ENCODE results near the gene CD244.
"Not testable (repeated sequence)": the region's sequence is repeated elsewhere in the genome, so short reads cannot be mapped to it uniquely, and the experiment has no call there.

The CD244 gene

DNA sequence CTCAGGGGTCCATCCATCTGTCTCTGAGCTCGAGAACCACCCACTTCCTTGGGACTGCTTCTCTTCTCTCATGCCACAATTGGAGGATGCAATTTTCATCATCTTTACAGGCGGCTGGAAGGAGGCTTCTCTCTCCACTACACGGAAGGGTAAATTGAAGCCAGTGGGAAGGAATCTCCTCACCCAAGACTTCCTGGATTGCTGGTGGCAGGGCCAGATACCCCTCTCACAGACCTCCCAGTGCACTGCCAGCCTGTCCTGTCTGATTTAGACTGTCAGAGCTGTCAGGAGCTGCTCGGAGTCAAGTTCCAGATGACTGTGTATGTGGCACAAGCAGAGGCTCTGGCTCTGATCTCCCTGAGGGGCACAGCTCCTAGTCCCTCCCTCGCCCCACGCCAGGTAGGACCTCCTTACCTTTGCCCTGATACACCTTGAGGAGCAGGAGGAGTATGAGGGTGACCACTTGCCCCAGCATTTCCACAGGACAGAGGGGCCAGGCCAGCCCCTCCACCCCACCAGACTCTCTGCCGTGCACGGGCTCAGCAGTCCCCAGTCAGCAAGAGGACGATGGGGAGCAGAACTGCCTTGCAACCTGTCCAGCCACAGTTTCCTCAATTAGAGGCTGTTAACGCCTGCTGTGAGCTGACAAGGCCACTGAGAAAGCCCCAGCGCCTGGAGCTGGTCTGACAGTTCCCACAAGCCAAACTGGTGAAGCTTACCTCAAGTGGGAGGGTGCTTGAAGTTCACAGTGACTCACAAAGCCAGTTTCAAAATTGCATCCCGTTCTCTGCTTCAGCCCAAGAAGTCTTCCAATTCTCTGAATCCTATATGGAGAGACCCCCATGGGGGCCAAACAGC is at the start of gene CD244:
Gene CD244, minus strand, starts transcription at position 685 of the 858 bp plus-strand sequence. Its CDS starts 210 bp downstream, at position 475.
- H3K4me3 ChIP-seq (ENCODE audit: low read depth, low read length) = no peak within 1 kb of the TSS
- no peak for DNase-seq (ENCODE audit: low read depth)

DNA sequence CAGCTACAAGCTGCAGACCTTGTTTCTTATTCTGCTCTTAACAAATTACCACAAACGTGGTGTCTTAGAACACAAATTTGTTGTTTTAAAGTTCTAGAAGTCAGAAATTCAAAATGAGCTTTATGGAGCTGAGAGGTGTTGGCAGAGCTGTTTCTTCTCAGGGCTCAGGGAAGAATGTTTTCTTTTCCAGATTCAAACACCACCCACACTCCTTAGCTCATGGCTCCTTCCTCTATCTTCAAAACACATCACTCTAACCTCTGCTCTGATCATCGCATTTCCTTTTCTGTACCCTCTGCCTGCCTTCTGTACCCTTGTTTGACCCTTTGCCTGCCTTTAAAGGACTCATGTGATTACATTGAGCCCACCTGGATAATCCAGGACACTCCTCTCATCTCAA is 49.2 kb upstream of the CD244 start:
- DNase-seq (ENCODE audit: low read depth) = no peak
- no peak overlapping the region for H3K4me3 ChIP-seq (ENCODE audit: low read depth, low read length)

- no peak overlapping the region for H3K4me3 ChIP-seq (ENCODE audit: low read depth, low read length)
- no peak for DNase-seq (ENCODE audit: low read depth)
Observed at GRCh38 chr1:160911441-160911840, 48.8 kb upstream of the CD244 start.

GRCh38 chr1:160910170-160910750 is 47.6 kb upstream of the CD244 start:
- DNase-seq (ENCODE audit: low read depth) = no peak
- no peak overlapping the region for H3K4me3 ChIP-seq (ENCODE audit: low read depth, low read length)

GRCh38 chr1:160907976-160908375 is 45.3 kb upstream of the CD244 start:
- no peak for DNase-seq (ENCODE audit: low read depth)
- no peak overlapping the region for H3K4me3 ChIP-seq (ENCODE audit: low read depth, low read length)

DNA sequence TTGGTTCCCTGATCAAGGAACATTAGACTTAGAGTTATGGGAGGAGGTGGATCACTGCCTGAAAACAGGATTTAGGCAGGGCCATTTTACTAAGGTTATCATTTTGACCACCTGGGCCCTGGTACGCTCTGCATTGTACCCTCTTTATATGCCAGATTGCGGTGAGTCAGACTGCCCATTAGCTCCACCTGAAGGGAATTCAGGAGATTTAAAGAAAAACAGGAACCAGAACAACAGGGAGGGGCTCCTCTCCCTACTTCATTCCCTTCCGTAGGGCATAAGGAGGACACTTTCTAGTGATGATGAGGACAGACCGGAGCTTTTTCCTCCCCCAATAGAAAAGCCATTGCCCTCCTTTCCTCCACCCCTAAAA is 42.9 kb upstream of the CD244 start:
- DNase-seq (ENCODE audit: low read depth) = no peak
- no peak overlapping the region for H3K4me3 ChIP-seq (ENCODE audit: low read depth, low read length)

- no peak for DNase-seq (ENCODE audit: low read depth)
- H3K4me3 ChIP-seq (ENCODE audit: low read depth, low read length) = no peak overlapping the region
Observed at GRCh38 chr1:160904783-160905616, 42.3 kb upstream of the CD244 start.

DNA sequence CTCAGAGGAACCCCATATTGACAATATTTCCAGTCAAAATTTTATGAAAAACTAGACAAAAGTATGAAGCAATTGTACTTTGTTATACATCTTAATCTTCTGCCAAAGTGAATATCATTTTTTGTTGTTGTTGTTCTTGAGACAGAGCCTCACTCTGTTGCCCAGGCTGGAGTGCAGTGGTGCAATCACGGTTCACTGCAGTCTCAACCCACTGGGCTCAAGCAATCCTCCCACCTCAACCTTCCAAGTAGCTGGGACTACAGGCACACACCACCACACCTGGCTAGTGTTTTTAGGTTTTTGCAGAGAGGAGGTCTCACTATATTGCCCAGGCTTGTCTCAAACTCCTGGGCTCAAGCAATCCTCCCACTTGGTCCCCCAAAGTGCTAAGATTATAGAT is 39.6 kb upstream of the CD244 start:
- not testable (repeated sequence) for DNase-seq (ENCODE audit: low read depth); H3K4me3 ChIP-seq (ENCODE audit: low read depth, low read length)

- no peak for DNase-seq (ENCODE audit: low read depth)
Observed at GRCh38 chr1:160901768-160902167, 39.1 kb upstream of the CD244 start.

GRCh38 chr1:160900683-160901082 is 38.0 kb upstream of the CD244 start:
- not testable (repeated sequence) for H3K4me3 ChIP-seq (ENCODE audit: low read depth, low read length); DNase-seq (ENCODE audit: low read depth)

More at GRCh38 chr1:160901768-160902167, 39.1 kb upstream of the CD244 start:
- H3K4me3 ChIP-seq (ENCODE audit: low read depth, low read length) = no peak overlapping the region

- H3K4me3 ChIP-seq (ENCODE audit: low read depth, low read length); DNase-seq (ENCODE audit: low read depth): not testable (repeated sequence)
Observed at GRCh38 chr1:160894368-160895135, 31.9 kb upstream of the CD244 start.

- H3K4me3 ChIP-seq (ENCODE audit: low read depth, low read length) = no peak overlapping the region
- no peak for DNase-seq (ENCODE audit: low read depth)
Observed at GRCh38 chr1:160891474-160891873, 28.8 kb upstream of the CD244 start.

DNA sequence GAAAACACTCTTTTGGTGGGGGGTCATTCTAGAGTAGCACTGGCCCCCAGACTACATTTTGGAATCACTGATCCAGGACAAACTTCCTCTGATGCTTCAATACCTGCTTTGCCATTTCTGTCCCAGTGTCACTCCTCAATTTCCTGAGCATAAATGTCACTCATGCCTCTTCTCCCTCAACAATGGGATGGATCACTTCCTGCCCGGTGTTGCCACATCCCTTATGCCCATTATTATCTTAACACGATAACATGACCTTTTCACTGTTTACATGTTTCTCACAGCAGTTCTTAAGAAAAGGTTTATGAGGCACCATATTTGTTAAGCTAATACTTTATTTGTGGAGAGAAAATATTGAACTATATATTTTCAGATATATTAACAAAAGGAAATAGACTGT is 26.2 kb upstream of the CD244 start:
- no peak for DNase-seq (ENCODE audit: low read depth)
- no peak overlapping the region for H3K4me3 ChIP-seq (ENCODE audit: low read depth, low read length)

GRCh38 chr1:160887071-160887470 is 24.4 kb upstream of the CD244 start:
- no peak for DNase-seq (ENCODE audit: low read depth)
- no peak overlapping the region for H3K4me3 ChIP-seq (ENCODE audit: low read depth, low read length)

DNA sequence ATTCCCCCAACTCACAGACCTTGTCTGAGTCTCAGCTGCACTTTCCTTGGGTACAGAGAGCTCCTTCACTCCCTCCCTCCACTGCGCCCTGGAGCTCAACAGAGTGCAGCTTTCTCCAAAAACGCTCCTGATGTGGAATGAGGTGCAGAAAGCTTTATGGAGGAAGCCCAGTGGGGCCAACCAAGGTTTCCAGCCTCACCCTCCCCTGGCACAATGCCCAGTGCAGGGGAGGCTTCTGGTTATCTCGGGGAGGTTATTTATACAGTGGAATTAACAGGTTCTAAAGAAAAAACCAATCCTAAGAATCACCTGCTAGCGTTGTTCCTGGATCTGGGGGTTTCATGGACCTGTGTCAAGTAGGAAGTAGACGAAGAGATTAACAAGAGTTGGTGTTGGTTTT is 22.4 kb upstream of the CD244 start, which contains the start of gene ITLN1:
Gene ITLN1, minus strand, starts transcription at position 139 of the 400 bp plus-strand sequence. CDS start 303 bp downstream, outside the sequence.
- H3K4me3 ChIP-seq (ENCODE audit: low read depth, low read length) = no peak within 1 kb of the TSS
- no peak for DNase-seq (ENCODE audit: low read depth)

GRCh38 chr1:160884579-160884978 is 21.9 kb upstream of the CD244 start:
- H3K4me3 ChIP-seq (ENCODE audit: low read depth, low read length) = no peak overlapping the region
- no peak for DNase-seq (ENCODE audit: low read depth)

GRCh38 chr1:160883581-160884513 is 21.2 kb upstream of the CD244 start:
- H3K4me3 ChIP-seq (ENCODE audit: low read depth, low read length) = no peak overlapping the region
- DNase-seq (ENCODE audit: low read depth) = no peak

DNA sequence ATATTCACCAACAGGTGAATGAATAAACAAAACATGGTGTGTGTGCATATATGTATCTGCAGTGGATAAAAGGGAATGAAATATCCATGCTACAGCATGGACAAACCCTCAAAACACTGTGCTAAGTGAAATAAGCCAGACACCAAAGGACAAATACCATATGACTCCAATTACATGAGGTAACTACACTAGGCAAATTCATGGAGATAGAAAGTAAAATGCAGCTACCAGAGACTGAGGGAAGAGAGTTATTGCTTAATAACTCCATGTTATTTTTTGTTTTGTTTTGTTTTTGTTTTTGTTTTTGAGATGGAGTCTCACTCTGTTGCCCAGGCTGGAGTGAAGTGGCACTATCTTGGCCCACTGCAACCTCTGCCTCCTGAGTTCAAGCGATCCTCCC is 19.9 kb upstream of the CD244 start:
- H3K4me3 ChIP-seq (ENCODE audit: low read depth, low read length) = no peak overlapping the region
- DNase-seq (ENCODE audit: low read depth) = no peak
